NCI-H1105 treated with DMSO at 0.1 percent for 48 hours (cell line): Measurements from ENCODE around the gene ASB15.
A peak's percentile ranks its signal among the peaks of the same experiment; 100 is the strongest.
"Not testable (repeated sequence)": the region's sequence is repeated elsewhere in the genome, so short reads cannot be mapped to it uniquely, and the experiment has no call there.

Source experiments
- DNase-seq: peaks from one replicate; lab custom pipeline; 2025; lab: John Stamatoyannopoulos, UW

The ASB15 gene

DNA sequence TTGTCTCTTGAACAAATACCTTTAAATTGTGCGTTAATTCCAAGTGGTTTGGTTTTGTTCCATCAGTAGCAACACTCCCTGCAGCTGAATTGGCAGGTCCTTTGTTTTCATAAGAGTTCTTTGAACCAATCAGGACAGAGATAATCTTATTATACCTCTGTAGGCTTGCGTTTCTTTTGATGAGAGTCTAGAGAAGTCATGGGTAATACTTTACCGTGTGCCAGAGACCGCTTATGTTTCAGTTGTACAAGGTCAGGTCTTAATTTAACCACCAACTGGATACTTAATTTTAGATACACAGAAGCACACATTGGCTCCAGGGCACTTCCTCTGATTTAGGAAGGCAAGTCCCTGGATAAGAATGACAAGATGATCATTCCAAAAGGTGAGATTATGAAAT lies at the start of gene ASB15:
TSS of gene ASB15 (plus strand) at position 292 of the 400 bp plus-strand sequence. CDS start 12,682 bp downstream, outside the sequence.
- DNase-seq, result no peak

GRCh38 chr7:123552134-123552533 lies 49.5 kb upstream of the ASB15 start:
- DNase-seq, result not testable (repeated sequence)

- DNase-seq, result no peak
These were observed 49.0 kb upstream of the ASB15 start for GRCh38 chr7:123552641-123553040.

GRCh38 chr7:123553159-123553558 lies 48.5 kb upstream of the ASB15 start:
- no peak for DNase-seq

- no peak for DNase-seq
These were observed 46.1 kb upstream of the ASB15 start for GRCh38 chr7:123555484-123555883.

- peak; percentile 34 for DNase-seq
These were observed 44.6 kb upstream of the ASB15 start for GRCh38 chr7:123557016-123557397.

DNA sequence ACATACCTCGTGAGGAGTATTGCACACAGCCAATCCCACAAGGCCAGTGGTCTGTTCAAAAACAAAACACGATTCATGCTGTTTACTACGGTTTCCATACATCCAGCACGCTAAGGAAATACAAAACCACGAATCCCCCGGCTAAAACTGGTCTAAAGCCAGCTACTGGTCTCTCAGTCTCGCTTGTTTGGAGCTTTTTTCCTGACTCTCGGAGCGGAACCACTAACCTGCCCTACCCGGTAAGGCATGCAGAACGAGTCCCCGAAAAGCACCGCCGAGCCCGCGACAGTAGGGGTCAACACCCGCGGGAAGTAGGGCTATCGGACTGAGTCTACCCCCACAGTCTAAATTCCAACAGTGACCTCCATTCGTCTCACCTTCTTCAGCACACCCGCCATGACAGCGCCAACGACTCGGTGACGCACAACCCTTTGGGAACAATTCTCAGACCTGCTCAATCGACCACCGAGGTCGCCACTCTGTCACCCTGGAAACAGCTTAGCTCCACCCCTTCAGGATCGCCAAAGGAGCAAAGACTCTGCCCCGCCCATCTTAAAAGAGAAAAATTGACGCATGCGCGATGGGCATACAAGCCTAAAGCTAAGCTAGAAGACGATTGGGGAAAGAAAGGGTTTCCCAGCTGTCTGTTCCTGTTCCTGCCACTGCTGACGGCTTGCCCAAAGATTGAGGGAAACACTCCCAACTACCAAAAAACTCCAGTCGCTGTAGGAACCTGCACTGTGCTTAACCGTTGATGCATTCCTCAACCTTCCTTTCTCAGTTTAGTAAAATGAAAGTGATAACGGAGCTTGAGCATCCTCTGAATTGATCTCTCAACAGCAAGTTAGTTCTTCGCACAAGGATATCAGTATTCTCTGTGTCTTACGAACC lies 44.0 kb upstream of the ASB15 start, which contains the start of gene NDUFA5:
TSS of gene NDUFA5 (minus strand) at position 421 of the 891 bp plus-strand sequence. CDS start at position 398, 23 bp downstream.
- peak; percentile 98 for DNase-seq

GRCh38 chr7:123558289-123558874 lies 43.2 kb upstream of the ASB15 start:
- DNase-seq, result no peak

DNA sequence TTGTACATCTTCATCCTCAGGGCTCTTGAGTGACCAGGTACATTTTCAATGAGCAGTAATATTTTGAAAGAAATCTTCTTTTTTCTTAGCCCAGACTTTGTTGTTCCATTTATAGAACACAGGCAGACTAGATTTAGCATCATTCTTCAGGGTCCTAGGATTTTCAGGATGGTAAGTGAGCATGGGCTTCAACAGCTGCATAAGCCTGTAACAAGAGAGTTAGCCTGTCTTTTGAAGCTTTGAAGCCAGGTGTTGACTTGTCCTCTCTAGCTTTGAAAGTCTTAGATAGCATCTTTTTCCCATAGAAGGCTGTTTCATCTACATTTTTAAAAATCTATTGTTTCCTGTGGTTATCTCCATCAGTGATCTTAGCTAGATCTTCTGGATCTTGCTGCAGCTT lies 39.5 kb upstream of the ASB15 start:
- no peak for DNase-seq

DNA sequence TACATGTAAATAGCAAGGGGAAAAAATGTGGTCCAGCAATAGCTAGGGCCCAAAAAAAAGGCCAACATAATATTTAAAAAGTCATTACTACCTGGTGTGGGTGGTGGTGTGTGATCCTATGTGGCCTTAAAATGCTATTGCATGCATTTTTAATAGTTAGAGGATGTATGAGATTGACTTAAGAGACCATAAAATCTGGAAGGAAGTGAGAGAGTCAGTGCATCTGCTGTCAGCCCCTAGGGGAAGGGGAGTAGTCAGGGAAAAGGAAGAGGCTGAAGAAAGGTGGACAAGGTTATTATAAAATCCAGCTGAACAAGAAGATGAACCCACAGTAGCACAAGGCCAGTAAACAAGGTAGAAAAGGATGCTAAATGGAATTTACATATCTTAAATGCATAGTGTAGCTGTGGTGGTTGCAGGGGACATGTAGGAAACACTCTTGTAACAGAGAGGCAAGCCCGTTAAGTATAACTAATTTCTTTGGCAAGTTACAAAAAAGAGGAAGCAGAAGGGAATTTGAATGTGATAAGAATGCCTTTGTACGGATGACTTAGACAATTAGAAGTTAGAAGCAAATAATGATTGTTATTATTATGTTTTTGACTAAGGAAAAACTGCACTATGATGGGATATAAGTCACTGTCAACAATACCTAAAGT lies 32.1 kb upstream of the ASB15 start:
- no peak for DNase-seq

DNA sequence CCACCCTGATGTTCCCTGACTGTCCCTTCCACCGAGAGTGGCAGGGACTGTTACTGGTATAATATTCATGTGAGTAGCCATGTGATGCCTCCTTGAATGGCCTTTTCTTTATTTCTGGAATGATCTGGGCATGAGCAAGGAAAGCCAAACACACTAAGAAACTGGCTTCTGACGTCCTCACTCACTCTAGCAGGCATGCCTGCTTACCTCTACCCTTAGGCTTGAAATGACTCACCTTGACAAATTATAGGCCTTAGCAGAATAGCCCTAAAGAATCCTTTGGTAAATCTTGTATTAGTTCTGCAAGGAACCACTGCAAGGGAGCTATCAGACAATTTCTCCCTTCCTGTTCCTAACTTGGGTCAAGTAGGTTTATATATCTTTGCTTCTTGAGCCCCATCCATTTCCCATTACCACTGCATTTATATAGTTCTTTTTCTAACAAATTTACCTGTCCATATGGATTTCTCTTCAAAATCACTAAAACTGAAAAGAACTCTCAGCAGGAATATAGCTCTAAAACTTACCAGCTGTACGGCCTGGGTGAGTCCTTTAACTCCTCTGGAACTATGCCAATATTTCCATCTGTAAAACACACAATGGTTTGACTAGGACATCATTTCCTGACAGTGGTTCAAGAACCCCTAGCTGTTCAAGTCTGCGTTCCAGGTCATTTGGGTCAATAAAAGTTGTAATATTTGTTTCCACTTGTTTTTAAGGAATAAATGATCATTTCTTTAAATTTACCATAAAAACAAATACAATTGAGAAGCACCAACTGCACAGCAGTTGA lies 31.0 kb upstream of the ASB15 start:
- DNase-seq, result peak; percentile 23

DNA sequence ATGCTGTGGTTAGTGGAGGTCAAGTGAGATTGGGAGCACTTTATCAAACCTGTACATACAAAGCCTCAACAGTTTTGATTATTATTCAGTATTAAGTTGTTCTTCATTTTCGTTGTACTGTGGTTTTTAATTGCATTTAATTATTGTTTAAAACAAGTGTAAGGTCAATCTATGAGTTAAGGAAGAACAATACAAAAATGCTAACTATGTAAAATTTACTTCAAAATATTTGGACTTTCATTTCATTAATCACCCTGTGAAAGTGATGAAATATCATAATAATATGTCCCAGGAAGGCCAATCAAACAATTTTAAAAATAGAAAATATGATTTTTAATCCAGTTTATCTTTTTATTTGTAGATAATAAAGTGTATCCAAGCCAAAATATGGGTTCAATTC lies 30.4 kb upstream of the ASB15 start:
- no peak for DNase-seq

- DNase-seq, result no peak
These were observed 29.9 kb upstream of the ASB15 start for GRCh38 chr7:123571684-123572083.

- no peak for DNase-seq
These were observed 28.3 kb upstream of the ASB15 start for GRCh38 chr7:123573341-123573740.

DNA sequence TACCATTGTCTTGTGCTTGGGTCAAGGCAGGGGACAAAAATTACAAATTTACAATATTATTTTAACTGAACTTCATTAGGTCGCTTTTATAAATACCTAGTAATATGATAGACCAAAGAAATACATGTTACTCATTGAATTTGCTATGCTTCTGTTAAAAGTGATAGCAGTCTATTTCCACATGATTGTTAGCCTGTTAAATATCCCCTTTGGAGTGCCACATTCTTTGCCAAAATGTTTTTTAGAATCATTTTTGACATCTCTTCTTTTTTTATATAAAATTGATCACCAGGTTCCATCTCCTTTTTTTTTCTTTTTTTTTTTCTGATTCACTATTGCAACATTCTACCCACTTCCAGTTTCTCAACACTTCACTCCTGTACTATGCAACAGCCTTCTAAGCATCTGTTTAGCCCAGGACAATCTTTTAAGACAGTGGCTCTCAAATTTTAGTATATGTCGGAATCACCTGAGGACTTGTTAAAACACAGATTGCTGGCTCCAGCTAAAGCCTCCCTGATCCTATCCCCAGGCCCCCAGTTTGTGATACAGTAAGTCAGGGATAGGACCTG lies 27.6 kb upstream of the ASB15 start:
- DNase-seq, result no peak

- DNase-seq, result no peak
These were observed 22.2 kb upstream of the ASB15 start for GRCh38 chr7:123579416-123579815.

- DNase-seq, result peak; percentile 14
These were observed 21.0 kb upstream of the ASB15 start for GRCh38 chr7:123580406-123581161.

DNA sequence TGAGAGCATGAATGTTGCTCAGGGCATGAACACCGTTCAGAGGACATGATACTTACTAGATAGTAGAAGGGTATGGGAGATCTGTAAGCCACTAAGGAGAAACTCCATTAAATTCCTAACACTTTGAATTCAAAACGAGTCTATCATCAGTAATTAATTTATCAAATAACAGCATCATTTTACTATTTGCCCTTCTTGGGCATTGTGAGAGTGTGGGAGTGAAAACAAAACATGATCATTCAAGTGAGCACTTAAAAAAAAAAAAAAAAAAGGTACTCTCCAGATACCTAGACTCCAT lies 20.5 kb upstream of the ASB15 start:
- no peak for DNase-seq

DNA sequence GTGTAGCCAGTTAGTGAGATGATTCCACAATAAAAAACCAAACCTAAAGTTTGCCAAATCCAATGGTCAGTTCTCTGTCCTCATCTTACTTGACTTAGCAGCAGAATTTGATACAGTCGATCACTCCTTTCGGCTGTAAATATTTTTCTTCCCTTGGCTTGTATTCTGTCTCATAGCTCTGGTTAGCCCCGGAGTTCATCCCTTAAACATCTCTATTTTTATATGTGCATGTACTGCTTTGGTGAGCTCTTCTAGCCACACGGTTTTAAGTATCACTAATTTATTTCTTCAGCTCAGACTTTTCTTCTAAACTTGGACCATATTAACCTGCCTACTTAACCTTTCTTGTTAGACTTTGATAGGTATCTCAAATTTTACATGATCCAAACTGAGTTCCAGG lies 17.8 kb upstream of the ASB15 start:
- DNase-seq, result no peak

- DNase-seq, result no peak
These were observed 13.2 kb upstream of the ASB15 start for GRCh38 chr7:123588376-123588775.

- DNase-seq, result no peak
These were observed 6.8 kb upstream of the ASB15 start for GRCh38 chr7:123594813-123595241.
